ENCODE results near the gene CUEDC1.

Gene CUEDC1

DNA sequence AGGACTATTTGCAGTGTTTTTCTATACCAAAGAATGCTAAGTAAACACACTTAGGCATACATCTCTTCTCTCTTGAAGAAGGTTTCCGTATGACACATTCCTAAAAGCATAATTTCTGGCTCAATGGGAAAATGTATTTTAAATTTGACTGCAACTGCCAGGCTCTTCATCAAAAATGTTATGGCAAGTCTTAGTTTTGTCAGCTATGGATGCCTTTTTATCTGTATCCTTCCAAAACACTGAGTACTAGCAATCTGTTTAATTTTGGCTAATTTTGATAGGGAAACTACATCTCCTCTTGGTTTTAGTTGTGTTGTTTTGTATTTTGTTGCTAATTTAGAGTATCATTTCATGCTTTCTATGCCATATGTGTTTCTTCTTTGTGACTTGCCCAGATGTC lies 140.8 kb downstream of the CUEDC1 start:
- TF ChIP-seq, protein P1, sequence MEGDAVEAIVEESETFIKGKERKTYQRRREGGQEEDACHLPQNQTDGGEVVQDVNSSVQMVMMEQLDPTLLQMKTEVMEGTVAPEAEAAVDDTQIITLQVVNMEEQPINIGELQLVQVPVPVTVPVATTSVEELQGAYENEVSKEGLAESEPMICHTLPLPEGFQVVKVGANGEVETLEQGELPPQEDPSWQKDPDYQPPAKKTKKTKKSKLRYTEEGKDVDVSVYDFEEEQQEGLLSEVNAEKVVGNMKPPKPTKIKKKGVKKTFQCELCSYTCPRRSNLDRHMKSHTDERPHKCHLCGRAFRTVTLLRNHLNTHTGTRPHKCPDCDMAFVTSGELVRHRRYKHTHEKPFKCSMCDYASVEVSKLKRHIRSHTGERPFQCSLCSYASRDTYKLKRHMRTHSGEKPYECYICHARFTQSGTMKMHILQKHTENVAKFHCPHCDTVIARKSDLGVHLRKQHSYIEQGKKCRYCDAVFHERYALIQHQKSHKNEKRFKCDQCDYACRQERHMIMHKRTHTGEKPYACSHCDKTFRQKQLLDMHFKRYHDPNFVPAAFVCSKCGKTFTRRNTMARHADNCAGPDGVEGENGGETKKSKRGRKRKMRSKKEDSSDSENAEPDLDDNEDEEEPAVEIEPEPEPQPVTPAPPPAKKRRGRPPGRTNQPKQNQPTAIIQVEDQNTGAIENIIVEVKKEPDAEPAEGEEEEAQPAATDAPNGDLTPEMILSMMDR (conservative IDR thresholded peaks at IDR 0.05): no peak

DNA sequence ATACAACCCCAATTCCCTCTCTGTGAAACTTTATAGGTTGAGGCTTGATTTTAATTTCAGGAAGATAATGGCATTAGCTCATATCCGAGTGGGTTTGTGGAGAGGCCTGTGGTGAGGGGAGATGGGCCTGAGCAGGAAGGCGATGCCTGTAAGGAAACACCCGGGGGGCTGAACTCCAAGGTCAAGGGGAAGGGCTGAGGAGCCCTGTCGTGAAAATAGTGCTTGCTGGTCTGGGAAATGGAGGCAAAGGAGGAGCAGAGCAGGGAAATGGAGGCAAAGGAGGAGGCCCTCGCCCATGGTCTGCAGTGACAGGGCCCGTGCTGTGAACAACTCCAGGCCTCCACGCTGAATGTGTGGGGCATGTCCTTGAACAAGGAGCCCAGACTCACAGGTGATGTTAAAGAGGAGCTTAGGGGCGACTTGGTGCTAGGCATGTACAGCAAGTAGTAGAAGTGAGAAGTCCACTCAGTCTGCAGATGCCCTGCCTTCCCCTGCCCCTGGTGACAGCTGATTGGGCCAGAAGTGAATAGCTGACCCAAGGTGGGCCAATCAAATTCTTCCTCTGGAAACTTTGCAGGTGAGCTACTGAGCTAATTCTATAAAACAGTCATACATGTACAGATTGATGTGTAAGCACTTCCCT lies 143.5 kb downstream of the CUEDC1 start:
- TF ChIP-seq, protein P1 (conservative IDR thresholded peaks at IDR 0.05): no peak
- H3K27ac ChIP-seq: no peak overlapping the region

More for the DNA sequence above, 140.8 kb downstream of the CUEDC1 start:
- no peak overlapping the region for H3K27ac ChIP-seq

All from VCaP (cell line).